T-helper 1 cell treated with Interleukin-12 subunit alpha and Interleukin-12 subunit beta and Interleukin-4 antibody, amounts not matched to agents 30 μg/mL and 1 μg/mL, for 36 hours (primary cell): ENCODE measurements around the gene CCL13.

Experiments
- H3K27ac Mint-ChIP-seq: one replicate; pipeline ENCODE4 v1.8.0; 2021; ENCODE audit warnings: mild to moderate bottlenecking, mixed read lengths
- H3K27me3 Mint-ChIP-seq: one replicate; pipeline ENCODE4 v1.8.0; 2021; ENCODE audit warnings: low read depth, mixed read lengths
- H3K36me3 Mint-ChIP-seq: one replicate; pipeline ENCODE4 v1.8.0; 2021; ENCODE audit warnings: low read depth, mixed read lengths
- H3K4me1 Mint-ChIP-seq: one replicate; pipeline ENCODE4 v1.8.0; 2021; ENCODE audit warnings: low read depth, mixed read lengths
- H3K4me3 Mint-ChIP-seq: one replicate; pipeline ENCODE4 v1.8.0; 2021; ENCODE audit warnings: mild to moderate bottlenecking, moderate library complexity, mixed read lengths
- H3K9me3 Mint-ChIP-seq: one replicate; pipeline ENCODE4 v1.8.0; 2021; ENCODE audit warnings: mixed read lengths

The CCL13 gene

DNA sequence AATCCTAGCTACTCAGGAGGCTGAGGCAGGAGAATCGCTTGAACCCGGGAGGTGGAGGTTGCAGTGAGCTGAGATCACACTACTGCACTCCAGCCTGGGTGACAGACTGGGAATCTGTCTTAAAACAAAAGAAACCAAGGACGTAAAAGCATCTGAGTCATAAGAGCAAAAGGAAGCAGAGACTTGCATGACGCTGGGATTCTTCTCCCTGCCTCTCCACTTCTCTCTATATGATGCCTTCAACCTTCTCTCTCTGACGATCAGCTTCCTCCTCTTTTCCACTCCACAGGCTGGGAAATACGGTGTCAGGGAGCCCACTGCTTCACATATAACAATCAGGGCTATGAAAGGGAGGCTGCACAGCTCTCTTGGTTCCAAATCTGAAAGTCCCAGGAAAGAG lies 49.9 kb downstream of the CCL13 start:
- Mint-ChIP-seq H3K9me3 (no peaks in the 10 kb centered on the region), H3K36me3 (no peaks in the 10 kb centered on the region), H3K27ac (no peak overlapping the region), H3K4me3 (no peak overlapping the region), H3K4me1 (no peaks in the 10 kb centered on the region), H3K27me3 (peaks cover 27% of the 10 kb centered on the region)
